HG02870 (cell line): Measurements from ENCODE around the gene CLSTN2.

Experiments used
- ATAC-seq: cut with Tn5 transposase; IDR thresholded peaks from one replicate; pipeline ENCODE4 v1.9.1; 2021; ENCODE audit warnings: mild to moderate bottlenecking, moderate library complexity; ENCODE audit not compliant: unreplicated experiment

The CLSTN2 gene

DNA sequence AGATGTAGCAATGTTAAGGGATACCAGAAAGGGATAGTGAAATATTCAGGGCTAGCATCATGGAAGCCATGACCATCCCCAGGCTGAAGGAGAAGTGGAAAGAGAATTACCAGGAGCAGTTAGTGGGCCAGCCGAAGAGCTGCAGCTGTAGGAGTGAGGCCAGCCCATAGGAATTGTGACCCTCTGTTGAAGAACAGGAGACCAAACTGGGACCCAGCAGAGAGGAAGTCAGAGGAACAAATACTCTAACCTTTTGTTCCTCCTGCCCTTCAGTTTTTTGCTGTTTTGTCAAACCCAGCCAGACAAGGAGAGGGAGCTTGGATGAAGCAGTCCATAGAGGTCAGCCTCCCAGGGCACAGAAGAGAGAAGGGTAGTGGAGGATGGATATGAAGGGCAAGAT is 115.4 kb downstream of the CLSTN2 start:
- ATAC-seq = no peak

DNA sequence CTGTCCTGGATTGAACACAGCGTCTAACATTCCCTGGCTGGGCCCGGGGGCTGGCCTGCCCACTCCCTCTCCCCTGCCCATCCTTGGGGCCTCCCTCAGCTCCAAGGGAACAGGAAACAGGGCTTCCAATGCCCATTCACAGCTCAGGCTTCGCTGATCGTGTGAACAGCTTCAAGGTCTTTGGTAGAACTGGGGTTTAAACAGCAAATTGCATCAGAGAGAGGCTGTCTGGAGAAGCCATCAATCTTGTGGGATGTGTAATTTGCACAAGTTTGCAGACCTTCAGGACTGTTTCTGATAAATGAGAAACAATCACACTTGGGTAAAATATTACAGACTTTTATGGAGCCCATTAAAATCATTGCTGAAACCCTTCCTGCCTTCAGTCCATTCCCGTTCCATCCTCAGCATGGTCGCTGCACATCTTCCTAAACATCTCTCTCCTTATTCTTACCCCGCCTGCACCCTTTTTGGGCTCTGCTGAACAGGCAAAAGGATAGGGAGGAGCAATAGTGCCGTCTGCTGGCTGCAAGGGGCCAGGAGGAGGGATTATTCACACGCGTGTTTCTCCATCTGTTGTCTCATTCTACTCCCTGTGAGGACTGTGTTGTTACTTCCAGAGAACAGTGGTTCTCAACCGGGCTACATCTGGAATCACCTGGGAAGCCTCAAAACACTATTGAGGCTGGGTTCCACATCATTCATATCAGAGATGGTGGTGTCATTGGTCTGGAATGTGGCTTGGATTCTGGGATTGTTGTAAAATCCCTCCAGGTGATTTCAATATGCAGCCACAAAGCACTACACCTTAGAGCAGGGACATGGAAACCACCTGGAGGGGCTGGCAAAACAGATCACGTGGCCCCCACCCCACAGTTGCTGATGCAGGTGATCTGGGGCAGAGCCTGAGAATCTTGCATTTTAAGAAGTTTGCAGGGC is 116.3 kb downstream of the CLSTN2 start:
- ATAC-seq = no peak

DNA sequence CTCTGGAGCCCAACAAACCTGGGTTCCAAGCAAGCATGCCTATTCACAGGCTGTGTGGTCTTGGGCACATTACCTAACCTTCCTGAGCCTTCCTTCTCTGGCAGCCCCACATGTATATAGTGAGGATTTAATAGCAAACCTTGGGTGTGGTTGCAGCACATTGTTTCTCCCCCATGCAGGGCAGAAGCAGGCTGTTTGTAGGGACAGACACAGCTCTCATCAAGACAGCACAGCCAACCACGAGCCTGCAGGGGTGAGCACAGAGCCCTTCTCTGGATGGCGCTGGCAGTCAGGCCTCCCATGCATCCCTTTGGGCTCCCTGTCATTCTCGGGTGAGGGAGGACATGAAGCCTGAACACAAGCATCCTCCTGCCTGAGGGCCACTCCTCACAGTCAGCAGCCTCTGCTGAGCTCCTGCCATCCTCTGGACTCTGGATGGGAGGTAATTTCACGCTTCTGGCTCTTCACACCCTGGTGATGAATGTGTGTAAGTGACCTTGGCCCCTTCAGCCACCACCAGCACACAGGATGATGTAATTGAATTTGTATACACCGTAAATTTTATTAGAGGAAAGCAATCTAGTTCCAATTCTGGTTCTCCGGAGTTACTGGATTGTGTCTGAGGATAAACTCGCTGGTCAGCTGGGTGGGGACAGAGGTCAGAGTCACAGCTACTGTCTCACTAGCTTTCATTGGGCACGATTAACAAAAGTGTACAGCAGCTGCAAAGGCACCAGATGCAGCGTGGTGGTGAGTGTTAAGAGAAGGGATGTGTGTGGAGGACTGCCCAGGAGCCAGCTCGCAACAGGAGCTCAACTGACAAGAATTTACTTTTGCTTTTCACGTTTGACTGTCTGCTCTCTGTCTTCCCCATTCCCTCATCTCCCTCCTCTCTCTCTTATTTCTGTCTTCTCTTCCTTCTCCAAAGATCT is 118.1 kb downstream of the CLSTN2 start:
- no peak for ATAC-seq

DNA sequence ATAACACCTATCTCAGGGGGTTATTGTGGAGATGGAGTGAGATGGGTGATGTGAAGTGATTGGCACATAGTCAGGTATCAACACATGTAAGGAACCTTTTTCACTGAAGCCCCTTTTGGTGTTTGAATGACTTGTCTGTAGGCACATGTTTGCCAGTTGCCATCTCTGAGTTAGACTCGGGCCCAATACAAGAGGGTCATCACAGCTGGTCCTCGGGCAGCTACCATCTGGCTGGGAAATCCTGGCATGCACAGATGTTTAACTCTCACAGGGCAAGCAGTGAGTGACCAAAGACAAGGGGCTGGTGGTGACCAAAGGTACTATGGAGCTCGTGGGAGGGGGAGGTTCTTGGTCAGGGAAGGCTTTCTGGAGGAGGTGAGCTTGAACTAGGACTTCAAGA is 118.8 kb downstream of the CLSTN2 start:
- ATAC-seq = no peak

DNA sequence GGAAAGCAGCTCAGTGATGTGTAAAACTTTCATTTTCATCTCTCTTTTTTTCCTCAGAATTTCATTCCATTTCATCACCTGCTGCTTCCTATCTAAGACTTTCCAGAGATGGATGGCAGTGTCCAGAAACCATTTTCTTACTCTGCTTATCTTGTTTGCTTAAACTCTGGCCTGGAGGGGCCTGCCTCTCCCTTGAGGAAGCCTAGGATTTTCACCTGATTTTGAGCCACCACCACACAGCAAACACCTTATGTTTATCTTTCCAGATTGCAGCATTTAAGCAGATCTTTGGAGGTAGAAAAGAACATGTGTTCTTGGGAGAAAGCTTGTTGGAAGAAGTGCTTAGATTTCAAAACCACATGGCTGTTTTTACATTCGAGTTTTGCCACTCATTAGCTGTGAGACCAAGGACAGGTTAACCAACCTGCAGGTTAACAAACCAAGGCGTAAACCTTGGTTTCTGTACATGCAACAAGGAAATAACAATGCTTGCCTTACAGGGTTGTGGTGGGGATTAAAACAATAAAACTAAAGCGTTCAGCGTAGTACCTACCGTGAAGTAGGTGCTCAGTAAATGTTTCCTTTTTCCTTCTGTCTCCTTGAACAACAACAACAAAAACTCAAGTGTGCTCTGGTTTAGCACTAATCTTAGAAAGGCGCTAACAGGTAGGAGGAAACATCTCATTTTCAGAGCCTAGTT is 120.3 kb downstream of the CLSTN2 start:
- no peak for ATAC-seq

DNA sequence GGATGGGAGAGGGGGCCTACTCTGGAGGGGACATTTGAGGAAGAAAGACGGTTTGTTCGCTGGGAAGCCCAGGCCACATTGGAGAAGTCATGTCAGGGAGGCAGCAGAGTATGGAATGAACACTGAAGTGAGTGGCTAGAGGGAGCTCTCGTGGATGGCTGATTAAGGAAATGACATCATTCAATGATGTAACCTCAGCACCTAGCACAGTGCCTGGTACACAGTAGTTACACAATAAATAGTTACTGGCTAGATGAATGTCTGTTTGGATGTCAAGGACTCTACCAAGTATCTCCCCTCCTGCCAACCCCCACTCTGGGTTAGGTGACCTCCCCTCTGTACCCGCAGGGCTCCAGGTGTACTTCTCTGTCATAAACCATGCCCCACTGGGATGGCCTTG is 121.1 kb downstream of the CLSTN2 start:
- no peak for ATAC-seq

DNA sequence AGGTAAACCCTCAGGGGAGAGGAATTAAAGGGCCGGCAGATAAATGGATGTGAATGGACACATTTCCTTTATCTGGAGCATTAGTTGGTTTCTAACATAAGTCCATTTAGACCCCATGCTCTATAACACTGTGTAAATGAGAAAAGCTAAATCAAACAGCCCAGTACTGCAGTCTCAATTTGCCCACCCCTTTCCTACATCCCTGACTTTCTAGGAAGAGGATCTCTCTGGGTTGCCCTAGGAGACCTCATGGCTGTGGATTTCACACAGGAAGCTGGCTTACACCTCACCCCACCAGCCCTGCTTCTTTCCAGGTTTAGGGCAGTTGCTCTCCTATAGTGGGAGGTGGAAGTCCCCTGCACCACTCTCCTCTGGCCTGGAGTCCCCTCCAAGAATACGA is 126.2 kb downstream of the CLSTN2 start:
- ATAC-seq = no peak

DNA sequence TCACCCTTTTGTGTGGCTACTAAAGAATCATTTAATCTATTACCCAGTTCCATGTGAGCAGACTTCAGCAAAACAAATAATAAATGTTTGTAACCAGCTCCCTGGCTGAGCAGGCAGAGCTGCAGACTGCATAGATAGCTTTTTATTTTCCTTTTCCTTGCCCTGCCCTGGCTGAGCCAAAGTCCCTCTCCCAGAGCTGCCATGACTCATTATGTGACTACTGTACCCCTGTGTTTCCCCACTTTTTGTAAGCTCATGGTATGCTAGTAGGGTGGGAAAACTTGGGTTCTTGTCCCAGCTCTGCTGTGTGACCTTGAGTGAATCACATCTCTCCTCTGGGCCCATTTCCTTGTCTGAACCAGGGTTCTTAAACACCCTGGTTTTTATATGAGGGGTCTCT is 127.5 kb downstream of the CLSTN2 start:
- ATAC-seq = no peak

DNA sequence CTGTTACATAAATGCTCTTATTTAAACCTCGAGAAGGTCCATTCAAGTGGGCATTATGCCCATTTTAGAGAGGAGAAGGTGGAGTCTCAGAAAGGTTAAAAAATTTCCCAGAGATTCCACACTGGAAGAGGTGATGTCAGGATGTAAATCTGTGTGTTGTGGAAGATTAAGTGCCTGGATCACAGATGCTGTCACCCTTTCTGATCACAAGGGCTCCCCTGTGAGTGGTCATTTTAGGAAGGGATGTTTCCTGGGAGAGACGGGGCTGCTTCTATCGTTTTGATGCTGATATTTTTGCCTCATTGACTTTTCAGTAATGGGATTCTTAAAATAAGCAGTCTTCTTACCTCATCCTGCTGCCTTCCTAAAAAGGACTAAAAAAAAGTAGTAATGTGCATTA is 132.5 kb downstream of the CLSTN2 start:
- ATAC-seq = no peak

DNA sequence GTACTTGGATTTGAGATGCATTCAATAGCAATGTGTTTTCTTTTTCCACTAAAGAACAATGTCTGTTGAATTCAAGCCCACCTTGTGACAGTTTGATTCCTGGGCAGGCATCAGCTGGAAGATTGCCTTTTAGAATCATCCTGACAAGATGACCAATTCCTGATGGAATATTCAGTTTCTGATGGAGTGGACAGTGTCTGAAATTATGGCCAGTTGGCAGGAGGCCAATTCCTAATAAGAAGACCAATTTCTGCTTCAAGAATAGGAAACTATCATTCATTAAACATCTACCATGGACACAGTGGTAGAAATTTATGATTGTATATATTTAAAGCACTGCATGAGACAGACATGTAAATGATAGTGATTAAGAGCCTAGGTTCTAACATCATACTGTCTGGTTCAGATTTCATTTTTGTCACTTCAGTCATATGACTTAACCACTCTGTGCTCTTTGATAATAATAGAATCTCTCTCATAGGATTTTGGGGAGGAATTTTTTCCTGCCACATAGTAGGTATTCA is 133.6 kb downstream of the CLSTN2 start:
- ATAC-seq = no peak

DNA sequence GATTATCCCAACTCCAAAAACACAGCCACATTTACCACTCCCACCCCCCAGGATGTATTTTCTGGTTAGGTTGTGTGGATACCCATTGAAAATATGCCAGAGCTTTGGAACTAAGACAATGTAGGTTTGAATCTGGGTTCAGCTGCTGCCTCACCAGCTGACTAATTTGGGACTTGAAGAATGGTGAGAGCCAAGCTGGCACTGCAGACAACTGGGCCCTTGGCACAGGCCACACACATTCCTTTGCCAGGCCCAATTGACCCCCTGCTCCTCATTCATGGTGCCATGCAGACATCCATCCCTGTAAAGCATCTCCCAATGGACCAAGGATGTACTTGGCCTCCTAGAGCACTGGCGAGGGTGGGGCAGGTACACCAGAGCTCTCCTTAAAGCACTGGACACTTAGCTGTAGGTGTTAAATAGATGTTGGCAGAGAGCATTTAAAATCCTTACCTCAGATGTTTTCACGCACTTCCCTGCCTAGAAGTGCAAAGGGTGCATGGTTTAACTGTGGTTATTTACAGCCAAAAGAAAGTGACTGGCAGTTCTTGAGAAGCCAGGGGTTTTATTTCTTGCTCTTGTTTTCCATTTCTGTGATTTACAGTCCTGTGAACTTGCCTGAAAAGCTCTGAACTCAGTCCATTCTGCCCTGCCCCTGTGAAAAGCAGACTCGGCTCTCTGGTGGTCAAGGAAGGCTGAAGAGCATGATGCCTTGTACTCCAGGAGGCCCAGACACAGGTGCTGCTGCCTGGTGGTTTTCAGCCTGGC is 138.5 kb downstream of the CLSTN2 start:
- no peak for ATAC-seq

DNA sequence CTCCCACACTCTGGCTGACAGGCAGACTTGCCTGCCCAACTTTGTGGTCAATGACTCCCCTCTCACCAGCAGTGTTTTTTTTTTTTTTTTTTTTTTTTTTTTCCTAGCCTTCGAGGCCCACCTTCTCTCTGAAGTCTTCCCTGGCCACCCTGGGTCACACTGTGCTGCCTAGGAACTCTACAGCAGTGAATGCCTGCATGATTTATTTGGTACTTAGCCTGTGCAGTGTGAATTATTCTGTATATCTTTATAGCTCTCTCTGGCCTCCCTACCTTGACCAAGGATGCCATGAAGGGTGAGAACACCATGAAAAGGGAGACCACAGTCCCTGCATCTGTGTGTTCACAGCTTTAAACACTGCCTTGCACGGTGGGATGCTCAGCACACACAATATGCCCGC is 141.6 kb downstream of the CLSTN2 start:
- ATAC-seq = no peak

DNA sequence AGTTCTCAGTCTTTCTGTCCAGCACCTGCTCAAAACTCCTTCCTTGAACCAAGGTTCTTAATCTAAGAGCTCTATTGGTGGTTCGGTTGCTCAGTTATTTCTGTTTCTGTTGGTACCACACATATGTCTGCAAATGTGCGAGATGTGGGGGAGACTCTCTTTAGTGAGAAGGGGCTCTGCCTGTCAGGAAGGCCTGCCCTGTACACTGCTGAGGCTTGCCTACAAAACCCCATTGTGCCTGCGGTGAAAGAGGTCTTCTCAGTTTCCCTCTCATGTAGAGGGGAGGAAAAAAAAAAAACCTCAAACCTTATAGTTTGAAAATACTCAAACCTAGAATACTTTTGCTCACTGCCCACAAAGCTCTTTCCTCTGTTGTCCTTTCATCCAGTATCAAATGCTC is 142.4 kb downstream of the CLSTN2 start:
- no peak for ATAC-seq

DNA sequence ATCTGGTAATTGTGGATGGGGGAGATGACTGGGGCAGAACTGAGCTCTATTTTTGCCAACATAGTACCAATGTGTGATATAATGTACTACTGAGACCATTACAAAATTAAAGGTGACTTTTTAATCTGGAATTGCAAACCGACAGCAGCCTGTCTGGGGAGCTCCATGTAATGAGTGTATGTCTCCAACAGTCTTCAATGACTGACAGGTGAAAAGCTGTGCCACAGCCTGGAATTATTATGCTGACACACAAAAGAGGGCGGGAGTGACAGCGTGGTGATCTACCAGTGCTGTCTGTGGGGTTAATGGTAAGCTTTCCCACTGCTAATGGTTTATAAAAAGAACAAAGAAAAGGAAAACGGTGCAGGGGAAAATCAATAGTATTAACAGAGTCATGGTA is 143.4 kb downstream of the CLSTN2 start:
- ATAC-seq = no peak

DNA sequence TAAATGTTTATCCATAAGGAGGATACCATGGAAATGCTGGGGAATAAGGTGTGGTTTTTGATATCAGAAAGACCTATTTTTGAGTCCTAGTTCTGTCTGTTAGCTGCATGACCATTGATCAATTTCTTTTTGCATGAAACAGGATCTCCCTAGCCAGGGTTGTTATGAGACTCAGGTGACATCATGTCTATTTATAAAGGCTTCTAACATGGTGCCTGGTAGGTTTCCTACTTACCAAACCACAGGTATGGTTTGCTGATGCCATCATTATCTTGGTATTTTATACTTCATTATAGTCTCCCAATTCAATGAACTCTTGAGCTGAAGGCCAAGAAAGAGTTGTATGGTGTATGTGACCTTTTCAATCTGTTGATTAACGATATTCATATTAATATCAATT is 144.0 kb downstream of the CLSTN2 start:
- ATAC-seq = no peak

DNA sequence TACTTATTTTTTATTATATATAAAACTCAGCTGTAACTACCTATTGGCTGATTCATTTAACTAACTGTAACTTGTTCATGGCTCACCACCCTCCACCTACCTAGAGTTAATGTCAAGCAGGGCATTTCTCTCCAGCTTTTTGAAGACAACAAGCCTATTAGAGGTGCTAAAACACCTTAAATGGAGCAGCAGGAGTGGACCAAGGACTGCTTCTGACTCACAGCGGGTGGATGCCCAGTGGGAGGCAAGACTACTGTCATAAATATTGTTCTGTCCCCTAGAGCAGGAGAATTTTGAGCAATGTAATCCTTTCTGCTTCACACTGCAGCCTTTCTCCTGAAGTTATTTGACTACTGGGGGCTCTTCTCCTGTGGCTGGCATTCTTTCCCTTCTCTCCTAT is 146.9 kb downstream of the CLSTN2 start:
- ATAC-seq = no peak

DNA sequence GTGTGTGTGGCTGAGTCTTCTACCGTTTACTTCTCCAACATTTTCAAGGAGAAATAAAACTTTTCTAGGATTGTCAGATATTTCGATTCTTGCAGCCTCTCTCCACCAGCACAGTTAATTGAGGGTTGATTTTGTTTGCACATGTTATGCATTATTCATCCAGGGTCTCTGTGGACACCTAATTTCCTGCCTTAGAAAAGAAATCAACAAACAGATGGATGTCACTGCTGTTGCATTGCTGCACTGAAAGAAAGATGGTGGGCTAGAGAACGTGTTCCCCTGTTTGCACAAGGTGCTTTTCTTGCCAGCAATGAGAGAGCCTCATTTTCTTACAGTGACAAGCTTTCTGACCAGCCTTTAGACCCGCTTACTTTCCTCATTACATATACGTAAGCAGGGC is 150.0 kb downstream of the CLSTN2 start:
- no peak for ATAC-seq

DNA sequence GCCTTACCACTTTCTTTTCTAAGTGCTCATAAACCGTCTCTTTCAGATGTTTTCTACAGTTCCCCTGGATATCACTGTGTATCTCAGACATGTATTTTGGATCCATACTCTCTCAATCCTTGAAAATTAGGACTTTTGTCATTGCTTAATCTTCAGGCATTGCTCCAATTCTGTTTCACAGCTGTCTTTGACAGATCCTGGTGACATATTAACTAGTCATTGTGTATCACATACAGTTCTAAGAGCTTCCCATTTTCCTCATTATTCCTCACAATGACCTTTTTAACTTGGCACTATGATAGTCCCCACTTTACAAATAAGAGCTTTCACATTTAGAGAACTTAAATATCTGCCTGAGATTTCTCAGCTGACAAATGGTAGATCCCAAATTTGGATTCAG is 151.7 kb downstream of the CLSTN2 start:
- ATAC-seq = no peak

DNA sequence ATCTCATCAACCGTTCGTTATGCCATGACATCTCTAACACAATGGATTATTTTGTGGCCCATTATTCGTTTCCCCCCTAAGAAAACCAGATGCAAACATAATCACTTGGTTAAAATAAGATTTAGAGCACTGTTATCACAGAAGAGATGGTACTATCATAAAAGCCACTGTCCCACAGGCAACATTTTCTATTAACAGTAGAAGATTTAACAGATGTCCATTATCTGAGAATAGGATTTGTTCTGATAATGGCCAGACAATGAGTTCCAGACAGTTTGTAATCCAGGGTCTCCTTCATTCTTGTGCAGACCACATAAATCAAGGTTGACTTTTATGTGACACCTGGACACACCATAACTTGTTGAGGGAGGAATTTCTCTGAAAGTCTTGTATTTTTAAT is 153.1 kb downstream of the CLSTN2 start:
- ATAC-seq = no peak

DNA sequence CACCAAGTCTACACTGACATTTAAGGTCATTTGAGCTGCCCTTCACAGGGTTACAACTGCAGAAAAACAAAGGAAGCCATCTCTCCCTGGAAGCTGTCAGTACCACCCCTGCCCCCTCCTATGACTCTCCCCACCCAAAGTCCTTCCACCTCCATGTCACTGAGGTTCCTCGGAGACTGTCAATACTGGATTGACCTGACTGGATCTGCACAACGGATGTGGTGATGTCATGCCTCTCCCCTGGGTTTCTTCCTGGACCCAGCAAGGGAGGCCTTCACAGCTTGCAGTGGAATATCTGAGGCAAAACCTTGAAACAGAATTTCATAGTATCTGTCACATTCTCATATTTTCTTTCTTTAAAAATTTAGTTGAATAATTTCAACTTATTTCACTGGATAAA is 153.5 kb downstream of the CLSTN2 start:
- no peak for ATAC-seq
